Psoas muscle (tissue), 8 donors: ENCODE measurements around the gene CTNS. TPM values are rescaled to one million over a fixed set of nuclear protein-coding genes. Genes with fewer than 3 reads are reported as not detected.
A peak's percentile ranks its signal among the peaks of the same experiment; 100 is the strongest.

ENCODE experiments used
- ATAC-seq, 4 donors: fragments of 200-7000 bp; cut with Tn5 transposase; one replicate each; pipeline ENCODE4 v1.9.1; 2020; ENCODE audit warnings: moderate library complexity in 3 of 4, mild to moderate bottlenecking in 2 of 4
- DNase-seq, 2 donors: peaks; one replicate each; pipeline ENCODE4 v3.0.0-alpha.2; 2020
- H3K27ac ChIP-seq: fragments of 200-600 bp; one replicate; pipeline ENCODE4 v1.8.0; 2022
- H3K27me3 ChIP-seq, 3 donors: fragments of 200-600 bp in 1 of 3; one replicate each; pipeline versions ENCODE4 v1.6.1 to v1.8.0; 2013 to 2022; ENCODE audit warnings: low read length in 2 of 3, mild to moderate bottlenecking in 2 of 3, moderate library complexity in 1 of 3; ENCODE audit not compliant: insufficient read depth in 3 of 3
- H3K36me3 ChIP-seq, 2 donors: fragments of 200-600 bp in 1 of 2; one replicate each; pipeline versions ENCODE4 v1.6.1 to v1.8.0; 2013 to 2022; ENCODE audit warnings: low read depth in 1 of 2, mild to moderate bottlenecking in 1 of 2, moderate library complexity in 1 of 2; ENCODE audit not compliant: insufficient read depth in 1 of 2
- H3K4me1 ChIP-seq: fragments of 200-600 bp; one replicate; pipeline ENCODE4 v1.8.0; 2022
- H3K4me3 ChIP-seq: fragments of 200-600 bp; one replicate; pipeline ENCODE4 v1.8.0; 2022; ENCODE audit warnings: mild to moderate bottlenecking
- H3K9me3 ChIP-seq: fragments of 200-600 bp; one replicate; pipeline ENCODE4 v1.8.0; 2022
- CTCF ChIP-seq: fragments of 200-600 bp; IDR thresholded peaks from one replicate; pipeline ENCODE4 v1.8.0; 2022; ENCODE audit warnings: antibody characterized with exemption
- WGBS, 3 donors: extraction: QIAGEN DNeasy Blood & Tissue Kit; methylation state at CpG; one replicate each; pipeline versions ENCODE4 v1.1.6 to v1.1.7; 2013; 5-methylcytosine and 5-hydroxymethylcytosine counted together
- intact Hi-C, 2 donors: fragments of 100-400 bp; cut with DNase I; formaldehyde crosslinking; loops; one replicate each; pipeline versions ENCODE4 v1.11.0 to v1.14.2; 2022
- polyA plus RNA-seq, 3 donors: library from polyadenylated mRNA; stranded (reverse); fragments of 200-250 nt; gene quantifications; one replicate each; pipeline ENCODE4 v1.2.3, GENCODE V29; 2013
- total RNA-seq, 4 donors: library from RNA; stranded (reverse); fragmentation: NEBNext Ultra II Directional in 2 of 4; extraction: Animal tissue kit (Norgen Biotek cat#: 25700) in 2 of 4; gene quantifications; one replicate each; pipeline versions ENCODE4 v1.2.1 to v1.2.4, GENCODE V29; 2021 to 2023
- donor health status: healthy with polysubstance abuse.
- donor health status: DM: no; HTN: no; CAD: no; lungs with moderate emphysema.
- donor health status: Bipolar disorder and iron deficiency.
- donor health status: healthy.
- donor health status: DM: yes; HTN: yes; CAD: no.
- donor health status: DM: no; HTN: no; CAD: no.
- donor health status: DM: no; HTN: no; CAD: no.
- donor health status: DM: yes; HTN: yes; CAD: no.

The CTNS gene
- total and polyA plus RNA-seq, 7 donors, result 7.3 to 32.7 (median 10.1) TPM

GRCh38 chr17:3592216-3592860 lies 44.2 kb upstream of the CTNS start:
- DNase-seq (no peak), ATAC-seq (no peak)
- no peak overlapping the region for H3K27ac ChIP-seq
- no peaks in the 10 kb centered on the region for H3K4me1 ChIP-seq
- no peaks in the 10 kb centered on the region for H3K9me3 ChIP-seq
- H3K4me3 ChIP-seq, result no peak overlapping the region
- H3K27me3 ChIP-seq, result no peaks in the 10 kb centered on the region
- WGBS, 3 donors, result 93 to 95% (median 94%) methylated on average over 15 of the region's 15 CpGs
- intact Hi-C loops, result no loop called here
- peaks cover 3 to 50% of the 10 kb centered on the region in 2 donors for H3K36me3 ChIP-seq
- TF ChIP-seq CTCF, result no peak

- 87 to 92% (median 91%) methylated on average over 5 of the region's 5 CpGs for WGBS, 3 donors
- DNase-seq (peak in 1 of 2 donors; percentile 19), ATAC-seq (no peak)
- Histone ChIP-seq H3K4me1 (no peaks in the 10 kb centered on the region), H3K27me3 (no peaks in the 10 kb centered on the region), H3K4me3 (no peak overlapping the region), H3K9me3 (no peaks in the 10 kb centered on the region), H3K36me3 (peaks cover 0 to 39% of the 10 kb centered on the region in 2 donors), H3K27ac (no peak overlapping the region)
- TF ChIP-seq CTCF, result no peak
- intact Hi-C loops, result no loop called here
Measured at GRCh38 chr17:3593384-3593783, 43.2 kb upstream of the CTNS start.

GRCh38 chr17:3594051-3594800 lies 42.3 kb upstream of the CTNS start:
- no peak for DNase-seq
- H3K27ac ChIP-seq, result no peak overlapping the region
- 49 to 62% (median 50%) methylated on average over 11 of the region's 11 CpGs for WGBS, 3 donors
- no peak for TF ChIP-seq CTCF
- no peaks in the 10 kb centered on the region for H3K27me3 ChIP-seq
- H3K36me3 ChIP-seq, result peaks cover 0 to 32% of the 10 kb centered on the region in 2 donors
- ATAC-seq, result peak; percentile 24 to 42 (median 28)
- intact Hi-C loops, result no loop called here
- H3K9me3 ChIP-seq, result no peaks in the 10 kb centered on the region
- H3K4me1 ChIP-seq, result no peaks in the 10 kb centered on the region
- no peak overlapping the region for H3K4me3 ChIP-seq

- WGBS, 3 donors, result 62 to 69% (median 65%) methylated on average over 15 of the region's 15 CpGs
- no peak for TF ChIP-seq CTCF
- Histone ChIP-seq H3K36me3 (peaks cover 0 to 25% of the 10 kb centered on the region in 2 donors), H3K27me3 (no peaks in the 10 kb centered on the region), H3K4me3 (no peak overlapping the region), H3K9me3 (no peaks in the 10 kb centered on the region), H3K4me1 (no peaks in the 10 kb centered on the region), H3K27ac (no peak overlapping the region)
- intact Hi-C loops, result no loop called here
- DNase-seq (no peak), ATAC-seq (peak in 1 of 4 donors; percentile 6)
Measured at GRCh38 chr17:3594976-3595375, 41.6 kb upstream of the CTNS start.
